CD14-positive monocyte (primary cell): ENCODE data around the gene NFATC1. TPM values are rescaled to one million over a fixed set of nuclear protein-coding genes. Genes with fewer than 3 reads are reported as not detected.
A peak's percentile ranks its signal among the peaks of the same experiment; 100 is the strongest.

Experiments
- DNase-seq, 3 donors: peaks; one replicate each; pipeline ENCODE4 v3.0.0-alpha.2; 2011 to 2022
- H2AFZ ChIP-seq: 2 replicates; pipeline ENCODE4 v1.6.0; 2012; ENCODE audit warnings: mild to moderate bottlenecking, low read depth, low read length, inconsistent platforms; ENCODE audit not compliant: insufficient read depth, poor library complexity, severe bottlenecking
- H3K27ac ChIP-seq, 2 donors: 1 replicate in 1 of 2; 2 replicates in 1 of 2; pipeline ENCODE4 v1.5.1; 2012 to 2013; ENCODE audit warnings: low read length in 2 of 2, control low read depth in 1 of 2, inconsistent platforms in 1 of 2, low read depth in 1 of 2, mild to moderate bottlenecking in 1 of 2
- H3K27me3 ChIP-seq, 2 donors: one replicate each; pipeline versions ENCODE4 v1.6.0 to v1.6.1; 2011 to 2013; ENCODE audit warnings: low read length in 2 of 2; ENCODE audit not compliant: control insufficient read depth in 2 of 2, insufficient read depth in 2 of 2
- H3K36me3 ChIP-seq, 2 donors: replicated peaks in 1 of 2; 1 replicate in 1 of 2; 2 replicates in 1 of 2; pipeline versions ENCODE4 v1.5.1 to v1.6.1; 2012 to 2013; ENCODE audit warnings: low read length in 2 of 2, control low read depth in 1 of 2, inconsistent platforms in 1 of 2, mild to moderate bottlenecking in 1 of 2; ENCODE audit not compliant: insufficient read depth in 2 of 2, control insufficient read depth in 1 of 2
- H3K4me1 ChIP-seq, 2 donors: 1 replicate in 1 of 2; 2 replicates in 1 of 2; pipeline versions ENCODE4 v1.5.1 to v1.6.1; 2012 to 2013; ENCODE audit warnings: low read length in 2 of 2, control low read depth in 1 of 2, inconsistent platforms in 1 of 2, mild to moderate bottlenecking in 1 of 2, moderate library complexity in 1 of 2; ENCODE audit not compliant: insufficient read depth in 2 of 2, control insufficient read depth in 1 of 2
- H3K4me2 ChIP-seq: replicated peaks from 2 replicates; pipeline ENCODE3; 2012; ENCODE audit warnings: low read length, moderate library complexity, mild to moderate bottlenecking; ENCODE audit not compliant: poor library complexity, severe bottlenecking; ENCODE audit errors: extremely low read depth
- H3K4me3 ChIP-seq, 3 experiments: fragments of 200-600 bp in 1 of 3; sonication (generic) in 1 of 3; replicated peaks in 1 of 3; 1 replicate in 2 of 3; 2 replicates in 1 of 3; pipeline ENCODE4 v1.5.1; 2011 to 2013; ENCODE audit warnings: low read length in 3 of 3, mild to moderate bottlenecking in 3 of 3, control low read depth in 2 of 3, low read depth in 2 of 3, inconsistent platforms in 1 of 3, moderate library complexity in 1 of 3
- H3K79me2 ChIP-seq: 2 replicates; pipeline ENCODE4 v1.6.0; 2012; ENCODE audit warnings: mild to moderate bottlenecking, control low read depth, inconsistent platforms, low read length, moderate library complexity; ENCODE audit not compliant: insufficient read depth
- H3K9ac ChIP-seq: 2 replicates; pipeline ENCODE4 v1.6.0; 2017; ENCODE audit warnings: low read length, mild to moderate bottlenecking; ENCODE audit not compliant: insufficient read depth, poor library complexity, severe bottlenecking
- H3K9me3 ChIP-seq, 2 donors: replicated peaks in 1 of 2; 1 replicate in 1 of 2; 2 replicates in 1 of 2; pipeline versions ENCODE4 v1.5.1 to v1.6.1; 2012 to 2013; ENCODE audit warnings: low read length in 2 of 2, control low read depth in 1 of 2; ENCODE audit not compliant: control insufficient read depth in 1 of 2, insufficient read depth in 1 of 2
- H4K20me1 ChIP-seq: 2 replicates; pipeline ENCODE4 v1.6.0; 2012; ENCODE audit warnings: mild to moderate bottlenecking, low read length, control low read depth, moderate library complexity; ENCODE audit not compliant: insufficient read depth
- H3K27ac Mint-ChIP-seq, 7 donors: one replicate each; pipeline ENCODE4 v1.8.0; 2020; ENCODE audit warnings: mild to moderate bottlenecking in 7 of 7, mixed read lengths in 7 of 7, moderate library complexity in 6 of 7, inconsistent platforms in 2 of 7
- H3K27me3 Mint-ChIP-seq, 3 donors: one replicate each; pipeline ENCODE4 v1.8.0; 2021 to 2022; ENCODE audit warnings: low read depth in 3 of 3, mild to moderate bottlenecking in 3 of 3, mixed read lengths in 3 of 3, moderate library complexity in 3 of 3, inconsistent platforms in 1 of 3
- H3K36me3 Mint-ChIP-seq, 2 donors: one replicate each; pipeline ENCODE4 v1.8.0; 2020; ENCODE audit warnings: mixed read lengths in 2 of 2, inconsistent platforms in 1 of 2, mild to moderate bottlenecking in 1 of 2
- H3K4me1 Mint-ChIP-seq: one replicate; pipeline ENCODE4 v1.8.0; 2020; ENCODE audit warnings: mild to moderate bottlenecking, mixed read lengths
- H3K4me3 Mint-ChIP-seq, 2 donors: one replicate each; pipeline ENCODE4 v1.8.0; 2020; ENCODE audit warnings: mild to moderate bottlenecking in 2 of 2, mixed read lengths in 2 of 2, moderate library complexity in 1 of 2
- H3K9me3 Mint-ChIP-seq, 7 donors: one replicate each; pipeline ENCODE4 v1.8.0; 2020 to 2022; ENCODE audit warnings: mixed read lengths in 7 of 7, mild to moderate bottlenecking in 6 of 7, moderate library complexity in 6 of 7, inconsistent platforms in 2 of 7
- WGBS: methylation state at CpG from one replicate; pipeline ENCODE4 v1.1.5; 2013; ENCODE audit warnings: missing lambda C conversion rate; ENCODE audit not compliant: insufficient coverage; 5-methylcytosine and 5-hydroxymethylcytosine counted together
- intact Hi-C, 2 donors: fragments of 100-400 bp; cut with micrococcal nuclease; formaldehyde crosslinking; loops; one replicate each; pipeline versions ENCODE4 v1.15.0 to v1.15.1; 2023
- polyA plus RNA-seq, 3 donors: library from polyadenylated mRNA; depleted of rRNA in 1 of 3; unstranded in 2 of 3; stranded (reverse) in 1 of 3; fragments of 300-500 nt in 2 of 3; fragments of >200 nt in 1 of 3; fragmentation: Illumina TruSeq in 2 of 3; gene quantifications; 1 replicate in 2 of 3; 2 replicates in 1 of 3; pipeline ENCODE4 v1.2.3, GENCODE V29; 2012 to 2021
- TF ChIP-seq, protein P1 (sequence below): fragments of 200-600 bp; IDR thresholded peaks from one replicate; pipeline ENCODE4 v1.8.0; 2022; ENCODE audit warnings: antibody characterized with exemption, mild to moderate bottlenecking

Gene NFATC1
- polyA plus RNA-seq, 3 donors = 7.8 to 10.7 (median 8.3) TPM

DNA sequence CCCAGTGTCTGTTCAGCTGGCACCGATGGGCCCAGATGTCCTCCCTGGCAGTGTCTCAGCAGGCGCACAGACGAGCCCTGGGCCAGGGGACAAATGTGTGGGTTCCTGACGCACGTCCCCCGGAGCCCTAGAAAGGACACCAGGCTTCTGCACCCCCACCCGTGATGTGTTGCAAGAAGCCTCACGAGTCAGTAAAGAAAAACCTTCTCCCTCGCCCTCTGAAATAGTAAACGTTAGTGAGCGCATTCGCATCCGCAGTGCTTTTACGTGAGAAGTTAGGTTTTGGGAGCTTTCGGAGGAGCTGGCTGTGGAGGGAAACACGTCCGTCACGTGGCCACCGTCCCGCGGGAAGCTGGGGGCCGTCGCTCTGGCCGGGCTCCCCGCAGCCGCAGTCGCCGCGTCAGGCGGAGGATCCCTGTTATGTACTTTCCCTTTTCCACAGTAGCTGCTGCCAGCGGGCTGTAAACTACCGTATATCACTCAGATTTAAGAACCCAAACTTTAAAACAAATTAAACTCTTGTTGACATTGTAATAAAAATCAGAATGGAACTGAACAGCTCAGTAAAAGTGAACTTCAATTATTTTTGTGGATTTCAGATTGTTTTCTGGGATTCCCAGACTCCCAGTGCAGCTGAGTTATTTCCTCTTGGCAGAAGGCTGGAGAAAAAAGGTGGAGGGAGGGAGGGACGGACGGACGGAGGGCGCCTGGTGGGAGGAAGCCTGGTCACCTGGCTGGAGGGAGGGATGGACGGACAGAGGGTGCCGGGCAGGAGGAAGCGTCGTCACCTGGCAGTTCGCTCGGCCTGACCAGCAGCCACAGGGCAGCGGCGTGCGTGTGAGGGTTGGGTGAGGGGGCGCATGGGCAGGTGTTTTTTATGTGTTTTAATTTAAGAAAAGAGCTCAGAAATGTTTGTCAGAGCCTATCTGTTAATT is 112.1 kb downstream of the NFATC1 start:
- H3K27ac ChIP-seq = peak overlapping the region in 1 of 2 donors; percentile 38
- peaks cover 5 to 18% of the 10 kb centered on the region in 2 donors for H3K27me3 ChIP-seq
- intact Hi-C loops = no loop called here
- H3K4me3 ChIP-seq = peak overlapping the region; percentile 9 to 67 (median 44)
- WGBS = 9% methylated on average over 26 of the region's 46 CpGs
- peak overlapping the region; percentile 52 for H3K9ac ChIP-seq
- Mint-ChIP-seq H3K9me3 (peaks cover 0 to 5% (median 3%) of the 10 kb centered on the region in 7 donors), H3K27me3 (peaks cover 16 to 27% (median 19%) of the 10 kb centered on the region in 3 donors), H3K27ac (peak overlapping the region in 3 of 7 donors; percentile 58 to 62 (median 60)), H3K4me1 (peaks cover 48% of the 10 kb centered on the region), H3K36me3 (peaks cover 17 to 21% of the 10 kb centered on the region in 2 donors), H3K4me3 (peak overlapping the region; percentile 80 to 92)
- H3K79me2 ChIP-seq = no peaks in the 10 kb centered on the region
- peak overlapping the region; percentile 45 for H2AFZ ChIP-seq
- TF ChIP-seq, protein P1, sequence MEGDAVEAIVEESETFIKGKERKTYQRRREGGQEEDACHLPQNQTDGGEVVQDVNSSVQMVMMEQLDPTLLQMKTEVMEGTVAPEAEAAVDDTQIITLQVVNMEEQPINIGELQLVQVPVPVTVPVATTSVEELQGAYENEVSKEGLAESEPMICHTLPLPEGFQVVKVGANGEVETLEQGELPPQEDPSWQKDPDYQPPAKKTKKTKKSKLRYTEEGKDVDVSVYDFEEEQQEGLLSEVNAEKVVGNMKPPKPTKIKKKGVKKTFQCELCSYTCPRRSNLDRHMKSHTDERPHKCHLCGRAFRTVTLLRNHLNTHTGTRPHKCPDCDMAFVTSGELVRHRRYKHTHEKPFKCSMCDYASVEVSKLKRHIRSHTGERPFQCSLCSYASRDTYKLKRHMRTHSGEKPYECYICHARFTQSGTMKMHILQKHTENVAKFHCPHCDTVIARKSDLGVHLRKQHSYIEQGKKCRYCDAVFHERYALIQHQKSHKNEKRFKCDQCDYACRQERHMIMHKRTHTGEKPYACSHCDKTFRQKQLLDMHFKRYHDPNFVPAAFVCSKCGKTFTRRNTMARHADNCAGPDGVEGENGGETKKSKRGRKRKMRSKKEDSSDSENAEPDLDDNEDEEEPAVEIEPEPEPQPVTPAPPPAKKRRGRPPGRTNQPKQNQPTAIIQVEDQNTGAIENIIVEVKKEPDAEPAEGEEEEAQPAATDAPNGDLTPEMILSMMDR = no peak
- peak; percentile 13 to 58 (median 45) for DNase-seq
- H3K36me3 ChIP-seq = peaks cover 0 to 16% of the 10 kb centered on the region in 2 donors
- H3K9me3 ChIP-seq = no peaks in the 10 kb centered on the region
- H4K20me1 ChIP-seq = peaks cover 36% of the 10 kb centered on the region
- H3K4me2 ChIP-seq = peak overlapping the region; percentile 73
- peaks cover 39 to 41% of the 10 kb centered on the region in 2 donors for H3K4me1 ChIP-seq
